ENCODE data around the gene ST7L.
"Not testable (repeated sequence)": the region's sequence is repeated elsewhere in the genome, so short reads cannot be mapped to it uniquely, and the experiment has no call there.

Gene ST7L

GRCh38 chr1:112618721-112619517 is at the start of gene ST7L:
Gene ST7L, minus strand, starts transcription at chr1:112619141. Its CDS starts 28 bp downstream, at chr1:112619113.
- no peak for DNase-seq (ENCODE audit: low read depth)

GRCh38 chr1:112666946-112667345 is 48.0 kb upstream of the ST7L start:
- no peak for DNase-seq (ENCODE audit: low read depth)

GRCh38 chr1:112665857-112666256 is 46.9 kb upstream of the ST7L start:
- no peak for DNase-seq (ENCODE audit: low read depth)

- no peak for DNase-seq (ENCODE audit: low read depth)
These were observed 32.3 kb upstream of the ST7L start for GRCh38 chr1:112651205-112651604.

- DNase-seq (ENCODE audit: low read depth), result no peak
These were observed 27.3 kb upstream of the ST7L start for GRCh38 chr1:112646225-112646624.

GRCh38 chr1:112643080-112643479 is 24.1 kb upstream of the ST7L start:
- DNase-seq (ENCODE audit: low read depth), result no peak

- DNase-seq (ENCODE audit: low read depth), result not testable (repeated sequence)
These were observed 21.5 kb upstream of the ST7L start for GRCh38 chr1:112640437-112640836.

GRCh38 chr1:112638110-112638428 is 19.1 kb upstream of the ST7L start:
- DNase-seq (ENCODE audit: low read depth), result no peak

- DNase-seq (ENCODE audit: low read depth), result no peak
These were observed 18.5 kb upstream of the ST7L start for GRCh38 chr1:112637254-112638109.

GRCh38 chr1:112636597-112637253 is 17.8 kb upstream of the ST7L start:
- no peak for DNase-seq (ENCODE audit: low read depth)

- DNase-seq (ENCODE audit: low read depth), result no peak
These were observed 17.1 kb upstream of the ST7L start for GRCh38 chr1:112636056-112636455.

- no peak for DNase-seq (ENCODE audit: low read depth)
These were observed 15.4 kb upstream of the ST7L start for GRCh38 chr1:112634367-112634766.

GRCh38 chr1:112633628-112634027 is 14.7 kb upstream of the ST7L start:
- no peak for DNase-seq (ENCODE audit: low read depth)

- DNase-seq (ENCODE audit: low read depth), result no peak
These were observed 10.3 kb upstream of the ST7L start for GRCh38 chr1:112629256-112629655.

GRCh38 chr1:112628516-112628915 is 9.6 kb upstream of the ST7L start:
- no peak for DNase-seq (ENCODE audit: low read depth)

- no peak for DNase-seq (ENCODE audit: low read depth)
These were observed 7.9 kb upstream of the ST7L start for GRCh38 chr1:112626887-112627286.

GRCh38 chr1:112626193-112626592 is 7.3 kb upstream of the ST7L start:
- no peak for DNase-seq (ENCODE audit: low read depth)

GRCh38 chr1:112625696-112626095 is 6.8 kb upstream of the ST7L start:
- DNase-seq (ENCODE audit: low read depth), result no peak

- DNase-seq (ENCODE audit: low read depth), result not testable (repeated sequence)
These were observed 5.6 kb upstream of the ST7L start for GRCh38 chr1:112624493-112624892.

GRCh38 chr1:112620377-112620695 is 1.4 kb upstream of the ST7L start:
- DNase-seq (ENCODE audit: low read depth), result no peak

GRCh38 chr1:112619518-112620376 is 806 bp upstream of the ST7L start, which contains the start of gene CAPZA1:
Gene CAPZA1, plus strand, starts transcription at chr1:112619832. Its CDS starts 13 bp downstream, at chr1:112619845.
- DNase-seq (ENCODE audit: low read depth), result peak; percentile 63

Data from HS-5 (cell line).